ENCODE measurements around the gene POU6F2.

The POU6F2 gene

GRCh38 chr7:39507866-39508551 is 530.3 kb downstream of the POU6F2 start:
- 0 out of 2 replicates have a peak, but pooled peaks cover 2% of the 10 kb centered on the region for H3K27me3 ChIP-seq (ENCODE audit: control insufficient read depth, low read length)
- H3K9me3 ChIP-seq (ENCODE audit: control insufficient read depth, insufficient read depth, low read length), result no peaks in the 10 kb centered on the region
- H4K20me1 ChIP-seq (ENCODE audit: control insufficient read depth, insufficient read depth, low read depth, low read length), result no peaks in the 10 kb centered on the region
- no peak overlapping the region for H3K4me2 ChIP-seq (ENCODE audit: low read length)
- no peaks in the 10 kb centered on the region for H3K9me2 ChIP-seq (replicated peaks; ENCODE audit: control insufficient read depth, low read length)
- H3F3A ChIP-seq (ENCODE audit: control insufficient read depth, insufficient read depth), result no peaks in the 10 kb centered on the region
- TF ChIP-seq EZH2phosphoT487 (IDR thresholded peaks at IDR 0.05; ENCODE audit: borderline replicate concordance, low read length), result no peak
- TF ChIP-seq, protein P1, sequence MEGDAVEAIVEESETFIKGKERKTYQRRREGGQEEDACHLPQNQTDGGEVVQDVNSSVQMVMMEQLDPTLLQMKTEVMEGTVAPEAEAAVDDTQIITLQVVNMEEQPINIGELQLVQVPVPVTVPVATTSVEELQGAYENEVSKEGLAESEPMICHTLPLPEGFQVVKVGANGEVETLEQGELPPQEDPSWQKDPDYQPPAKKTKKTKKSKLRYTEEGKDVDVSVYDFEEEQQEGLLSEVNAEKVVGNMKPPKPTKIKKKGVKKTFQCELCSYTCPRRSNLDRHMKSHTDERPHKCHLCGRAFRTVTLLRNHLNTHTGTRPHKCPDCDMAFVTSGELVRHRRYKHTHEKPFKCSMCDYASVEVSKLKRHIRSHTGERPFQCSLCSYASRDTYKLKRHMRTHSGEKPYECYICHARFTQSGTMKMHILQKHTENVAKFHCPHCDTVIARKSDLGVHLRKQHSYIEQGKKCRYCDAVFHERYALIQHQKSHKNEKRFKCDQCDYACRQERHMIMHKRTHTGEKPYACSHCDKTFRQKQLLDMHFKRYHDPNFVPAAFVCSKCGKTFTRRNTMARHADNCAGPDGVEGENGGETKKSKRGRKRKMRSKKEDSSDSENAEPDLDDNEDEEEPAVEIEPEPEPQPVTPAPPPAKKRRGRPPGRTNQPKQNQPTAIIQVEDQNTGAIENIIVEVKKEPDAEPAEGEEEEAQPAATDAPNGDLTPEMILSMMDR (IDR thresholded peaks at IDR 0.05; ENCODE audit: low read depth, low read length, poor library complexity, severe bottlenecking), result no peak
- H3K4me3 ChIP-seq (ENCODE audit: low read length), result no peak overlapping the region
- H3K36me3 ChIP-seq (ENCODE audit: control insufficient read depth, low read length), result no peaks in the 10 kb centered on the region
- H3K4me1 ChIP-seq (ENCODE audit: control insufficient read depth, low read length), result no peaks in the 10 kb centered on the region
- no peaks in the 10 kb centered on the region for H3K79me2 ChIP-seq (ENCODE audit: control insufficient read depth, low read length)
- no peak overlapping the region for H3K27ac ChIP-seq (ENCODE audit: low read depth, low read length)

DNA sequence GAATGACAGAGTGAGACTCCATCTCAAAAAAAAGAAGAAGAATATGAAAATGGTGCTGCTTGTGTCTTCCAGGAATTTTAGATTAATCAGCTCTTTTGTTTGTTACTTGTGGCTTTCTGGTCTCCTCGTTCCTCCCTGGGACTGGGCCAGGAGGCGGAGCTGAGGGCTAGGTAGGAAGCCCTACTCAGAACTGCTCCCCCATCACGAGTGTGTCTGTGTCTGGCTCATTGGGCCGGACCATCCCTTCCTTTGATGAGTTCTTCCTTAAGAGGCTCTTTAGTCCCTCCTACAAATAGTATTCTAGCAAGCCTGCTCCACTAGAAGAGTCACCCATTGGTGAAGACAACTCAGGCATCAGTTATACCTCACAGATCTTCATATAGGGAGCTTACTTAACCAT is 531.7 kb downstream of the POU6F2 start:
- H3K79me2 ChIP-seq (ENCODE audit: control insufficient read depth, low read length), result no peaks in the 10 kb centered on the region
- no peaks in the 10 kb centered on the region for H4K20me1 ChIP-seq (ENCODE audit: control insufficient read depth, insufficient read depth, low read depth, low read length)
- no peaks in the 10 kb centered on the region for H3K9me2 ChIP-seq (replicated peaks; ENCODE audit: control insufficient read depth, low read length)
- H3K27me3 ChIP-seq (ENCODE audit: control insufficient read depth, low read length), result 0 out of 2 replicates have a peak, but pooled peaks cover 2% of the 10 kb centered on the region
- H3K4me1 ChIP-seq (ENCODE audit: control insufficient read depth, low read length), result no peaks in the 10 kb centered on the region
- no peak overlapping the region for H3K4me3 ChIP-seq (ENCODE audit: low read length)
- TF ChIP-seq, protein P1 (IDR thresholded peaks at IDR 0.05; ENCODE audit: low read depth, low read length, poor library complexity, severe bottlenecking), result no peak
- TF ChIP-seq EZH2phosphoT487 (IDR thresholded peaks at IDR 0.05; ENCODE audit: borderline replicate concordance, low read length), result no peak
- no peak overlapping the region for H3K4me2 ChIP-seq (ENCODE audit: low read length)
- no peaks in the 10 kb centered on the region for H3K9me3 ChIP-seq (ENCODE audit: control insufficient read depth, insufficient read depth, low read length)
- no peaks in the 10 kb centered on the region for H3F3A ChIP-seq (ENCODE audit: control insufficient read depth, insufficient read depth)
- no peak overlapping the region for H3K27ac ChIP-seq (ENCODE audit: low read depth, low read length)
- H3K36me3 ChIP-seq (ENCODE audit: control insufficient read depth, low read length), result no peaks in the 10 kb centered on the region

DNA sequence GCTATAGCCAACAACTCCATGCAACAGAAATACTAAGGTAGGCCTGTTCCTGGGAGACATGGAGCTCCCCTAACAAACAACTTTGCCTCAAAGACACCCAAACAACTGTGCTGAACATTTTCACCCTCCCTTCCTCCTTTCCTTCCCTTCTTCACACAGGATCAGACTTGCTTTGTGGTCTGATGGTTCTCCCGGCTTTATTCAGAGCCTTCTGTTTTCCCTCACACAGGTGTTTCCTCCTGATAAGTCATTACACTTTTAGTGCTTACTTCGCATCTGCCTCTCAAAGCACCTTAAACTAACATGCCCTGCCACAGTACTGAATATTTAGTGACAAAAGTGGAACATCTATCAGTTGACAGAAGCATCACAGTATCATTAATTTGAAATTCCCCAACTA is 532.2 kb downstream of the POU6F2 start:
- Histone ChIP-seq H3K27me3 (ENCODE audit: control insufficient read depth, low read length) (0 out of 2 replicates have a peak, but pooled peaks cover 6% of the 10 kb centered on the region), H3K4me1 (ENCODE audit: control insufficient read depth, low read length) (no peaks in the 10 kb centered on the region), H3K4me2 (ENCODE audit: low read length) (no peak overlapping the region), H3K9me2 (replicated peaks; ENCODE audit: control insufficient read depth, low read length) (no peaks in the 10 kb centered on the region), H3K9me3 (ENCODE audit: control insufficient read depth, insufficient read depth, low read length) (no peaks in the 10 kb centered on the region), H3K79me2 (ENCODE audit: control insufficient read depth, low read length) (no peaks in the 10 kb centered on the region), H3F3A (ENCODE audit: control insufficient read depth, insufficient read depth) (no peaks in the 10 kb centered on the region), H3K36me3 (ENCODE audit: control insufficient read depth, low read length) (no peaks in the 10 kb centered on the region), H4K20me1 (ENCODE audit: control insufficient read depth, insufficient read depth, low read depth, low read length) (no peaks in the 10 kb centered on the region), H3K27ac (ENCODE audit: low read depth, low read length) (no peak overlapping the region), H3K4me3 (ENCODE audit: low read length) (no peak overlapping the region)
- TF ChIP-seq, protein P1 (IDR thresholded peaks at IDR 0.05; ENCODE audit: low read depth, low read length, poor library complexity, severe bottlenecking), result no peak
- TF ChIP-seq EZH2phosphoT487 (IDR thresholded peaks at IDR 0.05; ENCODE audit: borderline replicate concordance, low read length), result no peak

Measured in DOHH2 (cell line).